ENCODE measurements around the gene DNAH7. TPM values are rescaled to one million over a fixed set of nuclear protein-coding genes. Genes with fewer than 3 reads are reported as not detected.

The DNAH7 gene
- total and polyA plus RNA-seq, 2 of the 13 experiments (the other 11 are each of a cell fraction or from before 2014, with no cell fraction given), result 0.09 TPM; not detected in 1

DNA sequence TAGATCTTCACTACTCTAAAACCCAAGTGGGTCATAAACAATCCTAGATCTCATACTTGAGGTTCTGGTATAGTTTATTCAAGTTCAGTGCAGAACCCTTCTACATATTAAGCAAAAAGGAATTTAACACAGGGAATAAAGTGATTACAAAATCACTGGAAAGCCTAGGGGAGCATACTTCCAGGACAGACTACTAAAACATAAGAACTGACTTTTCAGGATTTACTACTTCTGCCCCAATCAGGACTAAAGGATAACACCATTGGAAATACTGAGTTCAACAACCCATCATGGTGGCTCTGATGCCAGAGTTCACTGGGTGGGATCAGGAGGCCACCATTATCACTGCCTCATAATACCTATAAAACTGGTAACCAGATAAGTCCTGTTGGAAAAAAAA, 123.6 kb downstream of the DNAH7 start:
- Histone ChIP-seq H3K27me3 (ENCODE audit: control insufficient read depth in 1 of 2, insufficient read depth in 2 of 2, low read length in 2 of 2) (no peaks in the 10 kb centered on the region), H4K20me1 (ENCODE audit: insufficient read depth, low read length) (no peaks in the 10 kb centered on the region), H3K4me2 (ENCODE audit: low read depth, low read length) (no peak overlapping the region), H3K9ac (ENCODE audit: insufficient read depth, low read depth, low read length) (no peak overlapping the region), H3K36me3 (replicated peaks in 1 of 2; ENCODE audit: control insufficient read depth in 1 of 2, insufficient read depth in 2 of 2, low read length in 2 of 2) (no peaks in the 10 kb centered on the region), H3K9me3 (ENCODE audit: low read length) (no peaks in the 10 kb centered on the region), H3K27ac (ENCODE audit: extremely low read length, insufficient read depth, low read length) (no peak overlapping the region), H2AFZ (ENCODE audit: low read length) (no peak overlapping the region), H3K4me3 (replicated peaks in 1 of 3; ENCODE audit: insufficient read depth in 1 of 3, low read depth in 2 of 3, low read length in 3 of 3) (no peak overlapping the region), H3K79me2 (ENCODE audit: insufficient read depth, low read length) (no peaks in the 10 kb centered on the region), H3K4me1 (ENCODE audit: insufficient read depth, low read length) (no peaks in the 10 kb centered on the region)
- FAIRE-seq (no peak), DNase-seq (ENCODE audit: low spot score) (no peak), ATAC-seq (no peak)
- in situ Hi-C loops (cut with HindIII; ENCODE audit: extremely low pct_ligation_motif_present, low pct_unique_long_range_greater_than_20kb), result no loop called here
- ChIA-PET POLR2A (no interaction called here), CTCF (ENCODE audit: low intra/inter-chr PET ratio, low total read pairs) (no interaction called here)
- no TSS peak for BruUV-seq (replicated peaks)
- TF ChIP-seq ZNF720 (CRISPR knock-in tag; IDR thresholded peaks at IDR 0.05) (no peak), SKI (IDR thresholded peaks at IDR 0.05; ENCODE audit: partially characterized antibody) (no peak), ZFP91 (CRISPR knock-in tag; IDR thresholded peaks at IDR 0.05; ENCODE audit: borderline replicate concordance) (no peak), YEATS2 (CRISPR knock-in tag; IDR thresholded peaks at IDR 0.05; ENCODE audit: borderline replicate concordance) (no peak), ZFAT (CRISPR knock-in tag; conservative IDR thresholded peaks at IDR 0.05) (no peak), RELA (CRISPR knock-in tag; IDR thresholded peaks at IDR 0.05) (no peak), MXI1 (IDR thresholded peaks at IDR 0.05; ENCODE audit: borderline replicate concordance, low read depth, low read length) (no peak), SOX13 (IDR thresholded peaks at IDR 0.05) (no peak), SOX13 (CRISPR knock-in tag; conservative IDR thresholded peaks at IDR 0.05 in 1 of 2, IDR thresholded peaks at IDR 0.05 in 1 of 2) (no peak), ONECUT2 (CRISPR knock-in tag; IDR thresholded peaks at IDR 0.05) (no peak), JUN (CRISPR knock-in tag; IDR thresholded peaks at IDR 0.05) (no peak), ZNF510 (CRISPR knock-in tag; IDR thresholded peaks at IDR 0.05; ENCODE audit: low read depth) (no peak), ZNF431 (CRISPR knock-in tag; IDR thresholded peaks at IDR 0.05; ENCODE audit: borderline replicate concordance, low read depth) (no peak), ZNF773 (CRISPR knock-in tag; IDR thresholded peaks at IDR 0.05; ENCODE audit: borderline replicate concordance) (no peak), ZNF354B (CRISPR knock-in tag; IDR thresholded peaks at IDR 0.05) (no peak), PRPF4 (IDR thresholded peaks at IDR 0.05; ENCODE audit: low read depth, low read length, poor library complexity, severe bottlenecking) (no peak)
- TF ChIP-seq, protein P1, sequence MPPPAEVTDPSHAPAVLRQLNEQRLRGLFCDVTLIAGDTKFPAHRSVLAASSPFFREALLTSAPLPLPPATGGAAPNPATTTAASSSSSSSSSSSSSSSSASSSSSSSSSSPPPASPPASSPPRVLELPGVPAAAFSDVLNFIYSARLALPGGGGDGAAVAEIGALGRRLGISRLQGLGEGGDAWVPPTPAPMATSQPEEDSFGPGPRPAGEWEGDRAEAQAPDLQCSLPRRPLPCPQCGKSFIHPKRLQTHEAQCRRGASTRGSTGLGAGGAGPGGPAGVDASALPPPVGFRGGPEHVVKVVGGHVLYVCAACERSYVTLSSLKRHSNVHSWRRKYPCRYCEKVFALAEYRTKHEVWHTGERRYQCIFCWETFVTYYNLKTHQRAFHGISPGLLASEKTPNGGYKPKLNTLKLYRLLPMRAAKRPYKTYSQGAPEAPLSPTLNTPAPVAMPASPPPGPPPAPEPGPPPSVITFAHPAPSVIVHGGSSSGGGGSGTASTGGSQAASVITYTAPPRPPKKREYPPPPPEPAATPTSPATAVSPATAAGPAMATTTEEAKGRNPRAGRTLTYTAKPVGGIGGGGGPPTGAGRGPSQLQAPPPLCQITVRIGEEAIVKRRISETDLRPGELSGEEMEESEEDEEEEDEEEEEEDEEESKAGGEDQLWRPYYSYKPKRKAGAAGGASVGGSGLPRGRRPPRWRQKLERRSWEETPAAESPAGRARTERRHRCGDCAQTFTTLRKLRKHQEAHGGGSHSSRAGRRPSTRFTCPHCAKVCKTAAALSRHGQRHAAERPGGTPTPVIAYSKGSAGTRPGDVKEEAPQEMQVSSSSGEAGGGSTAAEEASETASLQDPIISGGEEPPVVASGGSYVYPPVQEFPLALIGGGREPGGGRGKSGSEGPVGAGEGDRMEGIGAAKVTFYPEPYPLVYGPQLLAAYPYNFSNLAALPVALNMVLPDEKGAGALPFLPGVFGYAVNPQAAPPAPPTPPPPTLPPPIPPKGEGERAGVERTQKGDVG (CRISPR knock-in tag; IDR thresholded peaks at IDR 0.05; ENCODE audit: borderline replicate concordance), result no peak
- TF ChIP-seq, protein P2, sequence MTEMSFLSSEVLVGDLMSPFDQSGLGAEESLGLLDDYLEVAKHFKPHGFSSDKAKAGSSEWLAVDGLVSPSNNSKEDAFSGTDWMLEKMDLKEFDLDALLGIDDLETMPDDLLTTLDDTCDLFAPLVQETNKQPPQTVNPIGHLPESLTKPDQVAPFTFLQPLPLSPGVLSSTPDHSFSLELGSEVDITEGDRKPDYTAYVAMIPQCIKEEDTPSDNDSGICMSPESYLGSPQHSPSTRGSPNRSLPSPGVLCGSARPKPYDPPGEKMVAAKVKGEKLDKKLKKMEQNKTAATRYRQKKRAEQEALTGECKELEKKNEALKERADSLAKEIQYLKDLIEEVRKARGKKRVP (CRISPR knock-in tag; IDR thresholded peaks at IDR 0.05), result no peak
- intact Hi-C loops (cut with micrococcal nuclease; ENCODE audit: unreplicated experiment), result no loop called here

Measured in HepG2 (cell line).